Astrocyte of the cerebellum (primary cell): Measurements from ENCODE around the gene TMPRSS11A.

Source experiments
- DNase-seq: peaks from one replicate; pipeline ENCODE4 v3.0.0-alpha.2; 2011; ENCODE audit warnings: low read depth
- H3K4me3 ChIP-seq: 2 replicates; pipeline ENCODE4 v1.5.1; 2011; ENCODE audit warnings: mild to moderate bottlenecking, low read depth, low read length, moderate library complexity
- in situ Hi-C: cut with HindIII; loops from 2 replicates; pipeline ENCODE4 v1.10.0; 2017; ENCODE audit warnings: low sequenced_read_pairs
- TF ChIP-seq, protein P1 (sequence below): IDR thresholded peaks from 2 replicates; pipeline ENCODE4 v1.5.1; 2012; ENCODE audit warnings: low read length, low read depth, moderate library complexity, mild to moderate bottlenecking; ENCODE audit errors: missing control alignments

TMPRSS11A gene

GRCh38 chr4:67963356-67963755 is at the start of gene TMPRSS11A:
Gene TMPRSS11A (minus strand): TSS chr4:67963493. CDS start chr4:67963393, 100 bp downstream.
- in situ Hi-C loops, result no loop called here
- DNase-seq, result no peak
- TF ChIP-seq, protein P1, sequence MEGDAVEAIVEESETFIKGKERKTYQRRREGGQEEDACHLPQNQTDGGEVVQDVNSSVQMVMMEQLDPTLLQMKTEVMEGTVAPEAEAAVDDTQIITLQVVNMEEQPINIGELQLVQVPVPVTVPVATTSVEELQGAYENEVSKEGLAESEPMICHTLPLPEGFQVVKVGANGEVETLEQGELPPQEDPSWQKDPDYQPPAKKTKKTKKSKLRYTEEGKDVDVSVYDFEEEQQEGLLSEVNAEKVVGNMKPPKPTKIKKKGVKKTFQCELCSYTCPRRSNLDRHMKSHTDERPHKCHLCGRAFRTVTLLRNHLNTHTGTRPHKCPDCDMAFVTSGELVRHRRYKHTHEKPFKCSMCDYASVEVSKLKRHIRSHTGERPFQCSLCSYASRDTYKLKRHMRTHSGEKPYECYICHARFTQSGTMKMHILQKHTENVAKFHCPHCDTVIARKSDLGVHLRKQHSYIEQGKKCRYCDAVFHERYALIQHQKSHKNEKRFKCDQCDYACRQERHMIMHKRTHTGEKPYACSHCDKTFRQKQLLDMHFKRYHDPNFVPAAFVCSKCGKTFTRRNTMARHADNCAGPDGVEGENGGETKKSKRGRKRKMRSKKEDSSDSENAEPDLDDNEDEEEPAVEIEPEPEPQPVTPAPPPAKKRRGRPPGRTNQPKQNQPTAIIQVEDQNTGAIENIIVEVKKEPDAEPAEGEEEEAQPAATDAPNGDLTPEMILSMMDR, result no peak
- no peak within 1 kb of the TSS for H3K4me3 ChIP-seq

DNA sequence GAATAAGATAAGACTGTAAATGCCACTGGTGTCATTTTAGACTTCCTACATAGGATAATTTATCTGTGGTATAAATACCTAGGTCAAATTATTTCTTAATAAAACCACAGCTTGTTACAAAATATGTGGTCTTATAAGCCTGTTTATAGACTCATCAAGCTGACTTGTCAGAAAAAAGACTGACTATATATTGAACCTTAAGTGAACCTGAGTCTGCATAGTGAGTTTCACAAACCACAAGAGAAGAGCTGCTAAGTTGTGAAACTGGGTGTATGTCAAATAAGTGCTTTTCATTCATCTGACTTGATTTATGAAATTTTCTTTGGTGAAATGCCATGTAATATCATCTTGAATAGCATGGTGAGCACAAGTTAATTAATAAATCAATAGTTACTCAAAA is 48.4 kb upstream of the TMPRSS11A start:
- TF ChIP-seq, protein P1, result no peak
- H3K4me3 ChIP-seq, result no peak overlapping the region
- in situ Hi-C loops, result no loop called here
- DNase-seq, result no peak

- TF ChIP-seq, protein P1, result no peak
- H3K4me3 ChIP-seq, result no peak overlapping the region
- DNase-seq, result no peak
- in situ Hi-C loops, result no loop called here
These were observed 39.6 kb upstream of the TMPRSS11A start for GRCh38 chr4:68002906-68003305.

GRCh38 chr4:67996127-67996526 is 32.8 kb upstream of the TMPRSS11A start:
- TF ChIP-seq, protein P1, result no peak
- DNase-seq, result no peak
- no peak overlapping the region for H3K4me3 ChIP-seq
- in situ Hi-C loops, result no loop called here

DNA sequence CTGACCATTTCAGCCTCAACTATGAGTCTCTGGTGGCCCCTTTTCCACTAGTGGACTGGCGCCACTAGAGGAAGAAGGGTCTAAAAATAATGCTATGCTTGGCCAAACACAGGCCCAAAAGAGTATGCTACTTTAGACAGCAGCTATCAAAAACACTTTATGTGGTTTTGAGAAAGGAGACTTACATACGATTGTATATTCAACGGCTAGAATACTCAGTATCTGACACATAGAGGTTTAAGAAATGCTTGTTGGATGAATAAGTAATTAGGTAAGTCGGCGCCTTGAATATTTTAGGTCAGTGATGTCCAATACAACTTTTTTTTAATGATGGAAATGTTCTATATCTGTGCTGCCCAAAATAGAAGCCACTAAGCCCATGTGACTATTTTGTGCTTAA is 25.7 kb upstream of the TMPRSS11A start:
- no peak overlapping the region for H3K4me3 ChIP-seq
- in situ Hi-C loops, result no loop called here
- DNase-seq, result no peak
- TF ChIP-seq, protein P1, result no peak

DNA sequence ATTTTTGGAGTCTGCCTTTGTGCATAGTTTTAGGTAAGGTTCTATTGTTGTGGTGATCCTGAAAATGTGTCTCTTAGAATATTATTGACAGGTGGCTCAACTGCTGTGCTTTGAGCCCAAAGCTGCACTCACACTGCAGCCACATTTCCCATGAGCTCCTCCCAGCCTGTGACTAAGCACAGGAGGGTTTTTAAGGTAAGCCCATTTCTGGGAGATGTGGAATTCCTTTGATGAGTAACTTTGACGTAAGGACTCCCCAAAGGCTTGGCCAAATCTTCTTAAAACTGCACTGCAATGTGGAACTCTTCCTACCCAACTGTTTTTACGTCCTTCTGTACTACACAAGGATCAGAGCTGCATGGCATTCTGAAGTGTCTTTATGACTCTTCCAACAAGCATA is 20.0 kb upstream of the TMPRSS11A start:
- TF ChIP-seq, protein P1, result no peak
- in situ Hi-C loops, result no loop called here
- DNase-seq, result no peak
- H3K4me3 ChIP-seq, result no peak overlapping the region

DNA sequence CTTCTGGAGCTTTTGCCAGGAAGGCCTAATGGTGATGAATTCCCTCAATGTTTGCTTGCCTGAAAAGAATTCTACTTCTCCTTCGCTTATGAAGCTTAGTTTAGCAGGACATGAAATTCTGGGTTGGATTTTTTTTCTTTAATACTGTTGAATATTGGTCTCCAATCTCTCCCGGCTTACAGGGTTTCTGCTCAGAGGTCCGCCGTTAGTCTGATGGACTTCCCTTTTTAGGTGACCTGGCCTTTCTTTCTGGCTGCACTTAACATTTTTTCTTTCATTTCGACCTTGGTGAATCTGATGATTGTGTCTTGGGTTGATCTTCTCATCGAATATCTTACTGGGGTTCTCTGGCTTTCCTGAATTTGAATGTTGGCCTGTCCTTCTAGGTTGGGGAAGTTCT is 17.2 kb upstream of the TMPRSS11A start:
- TF ChIP-seq, protein P1, result no peak
- H3K4me3 ChIP-seq, result no peak overlapping the region
- no peak for DNase-seq
- in situ Hi-C loops, result no loop called here
